ENCODE results near the gene GRM7. TPM values are rescaled to one million over a fixed set of nuclear protein-coding genes. Genes with fewer than 3 reads are reported as not detected.

Gene GRM7
- total RNA-seq, 1 donor from 2014 or later = 0.37 TPM

DNA sequence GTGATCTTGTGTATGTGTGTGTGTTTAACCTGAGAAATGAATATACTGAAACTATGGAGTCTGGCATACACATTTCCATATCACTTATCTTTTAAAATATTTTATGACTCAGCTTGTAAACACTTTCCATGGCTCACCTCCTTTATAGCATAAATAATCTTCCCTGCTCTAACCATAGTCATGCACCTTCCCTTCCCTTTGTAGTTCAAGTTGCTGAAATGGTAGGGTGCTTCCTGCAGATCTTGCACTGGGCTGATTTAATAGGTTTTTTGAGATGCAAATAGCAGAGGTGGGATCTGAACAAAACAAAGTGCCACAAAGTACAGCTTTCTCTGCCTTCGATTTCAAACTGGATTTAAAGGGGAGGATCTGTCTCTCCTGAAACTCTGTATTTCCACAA lies 928.0 kb downstream of the GRM7 start:
- no peak for DNase-seq (ENCODE audit: low spot score)

DNA sequence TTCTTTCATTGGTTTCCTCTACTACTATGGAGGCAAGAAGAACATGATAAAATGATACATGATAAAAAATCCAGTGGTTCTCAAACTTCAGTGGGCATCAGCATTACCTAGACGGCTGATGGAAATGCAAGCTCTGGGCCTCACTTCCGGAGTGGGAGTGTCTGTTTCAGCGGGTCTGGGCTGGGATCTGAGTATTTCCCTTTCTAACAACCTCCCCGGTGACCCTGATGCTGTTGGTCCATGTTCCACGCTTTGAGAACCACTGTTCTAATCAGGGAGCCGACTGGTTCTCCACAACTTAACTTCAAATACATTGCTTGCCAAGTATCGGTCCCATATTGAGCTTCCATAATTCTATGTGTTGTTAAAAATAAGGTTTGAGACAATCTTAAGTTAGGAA lies 928.4 kb downstream of the GRM7 start:
- DNase-seq (ENCODE audit: low spot score) = no peak

DNA sequence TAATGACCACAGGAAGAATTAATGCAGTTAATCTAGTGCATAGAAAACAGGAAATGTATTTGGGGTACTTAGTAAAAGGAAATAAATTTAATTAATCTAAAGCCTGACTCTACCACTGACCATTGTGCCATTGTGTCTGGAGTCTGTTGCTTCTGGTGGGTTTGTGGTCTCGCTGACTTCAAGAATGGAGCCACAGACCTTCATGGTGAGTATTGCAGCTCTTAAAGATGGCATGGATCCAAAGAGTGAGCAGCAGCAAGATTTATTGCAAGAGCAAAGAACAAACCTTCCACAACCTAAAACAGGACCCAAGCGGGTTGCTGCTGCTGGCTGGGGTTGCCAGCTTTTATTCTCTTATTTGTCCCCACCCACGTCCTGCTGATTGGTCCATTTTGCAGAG lies 929.2 kb downstream of the GRM7 start:
- no peak for DNase-seq (ENCODE audit: low spot score)
